Stimulated activated CD8-positive, alpha-beta memory T cell treated with anti-CD3 and anti-CD28 coated beads, Interleukin-4, amount 100 ng/mL, for 48 hours (primary cell): ENCODE data around the gene UNC13D.
"Not testable (repeated sequence)": the region's sequence is repeated elsewhere in the genome, so short reads cannot be mapped to it uniquely, and the experiment has no call there.

Source experiments
- DNase-seq: peaks from one replicate; pipeline ENCODE4 v3.0.0-alpha.2; 2020

Gene UNC13D

DNA sequence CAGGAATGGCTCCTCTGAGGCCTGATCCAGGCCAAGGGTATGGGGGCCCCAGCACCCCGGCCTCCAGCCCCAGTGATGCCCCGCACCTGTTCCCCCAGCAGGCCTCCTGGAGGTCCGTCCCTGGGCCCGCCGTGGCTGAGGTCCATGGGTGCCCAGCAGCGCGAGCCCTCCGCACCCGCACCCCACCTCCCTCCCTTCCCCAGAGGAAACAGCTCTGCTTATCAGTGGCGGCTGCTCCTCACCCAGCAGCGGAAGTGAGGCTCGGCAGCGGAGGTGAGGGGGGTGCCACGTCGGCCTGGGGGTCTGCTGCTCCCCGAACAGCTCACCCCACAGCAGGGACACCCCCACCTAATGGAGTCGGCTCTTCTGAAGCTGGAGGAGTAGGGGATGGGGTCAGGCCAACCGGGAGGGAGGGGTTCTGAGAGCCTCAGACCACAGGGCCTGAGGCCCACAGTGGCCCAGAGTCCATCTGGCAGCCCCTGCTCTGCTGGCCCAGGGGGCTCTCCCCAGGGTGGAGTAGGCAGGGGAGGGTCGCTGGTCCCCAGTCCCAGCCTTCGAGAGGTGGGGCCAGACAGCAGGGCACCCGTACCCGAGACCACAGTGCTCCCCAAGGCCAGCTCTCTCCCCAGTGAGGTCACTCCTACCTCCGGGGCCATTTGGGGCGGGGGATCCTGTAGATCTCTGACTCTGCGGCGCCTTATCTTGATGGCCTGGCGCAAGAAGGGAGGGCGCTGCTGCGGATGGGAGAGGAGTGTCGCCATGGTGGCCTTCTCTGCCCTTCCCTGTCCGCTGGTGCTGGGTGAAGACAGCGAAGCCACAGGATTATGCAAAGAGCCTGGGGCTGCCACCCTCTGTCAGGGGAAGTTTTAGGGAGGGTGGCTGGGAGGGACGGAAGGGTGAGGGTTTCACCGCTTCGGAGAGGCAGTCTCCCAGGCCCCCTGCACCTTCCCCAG lies at the start of gene UNC13D:
TSS of gene UNC13D (minus strand) at position 828 of the 953 bp plus-strand sequence. CDS start at position 761, 67 bp downstream.
- peak; percentile 75 for DNase-seq

DNA sequence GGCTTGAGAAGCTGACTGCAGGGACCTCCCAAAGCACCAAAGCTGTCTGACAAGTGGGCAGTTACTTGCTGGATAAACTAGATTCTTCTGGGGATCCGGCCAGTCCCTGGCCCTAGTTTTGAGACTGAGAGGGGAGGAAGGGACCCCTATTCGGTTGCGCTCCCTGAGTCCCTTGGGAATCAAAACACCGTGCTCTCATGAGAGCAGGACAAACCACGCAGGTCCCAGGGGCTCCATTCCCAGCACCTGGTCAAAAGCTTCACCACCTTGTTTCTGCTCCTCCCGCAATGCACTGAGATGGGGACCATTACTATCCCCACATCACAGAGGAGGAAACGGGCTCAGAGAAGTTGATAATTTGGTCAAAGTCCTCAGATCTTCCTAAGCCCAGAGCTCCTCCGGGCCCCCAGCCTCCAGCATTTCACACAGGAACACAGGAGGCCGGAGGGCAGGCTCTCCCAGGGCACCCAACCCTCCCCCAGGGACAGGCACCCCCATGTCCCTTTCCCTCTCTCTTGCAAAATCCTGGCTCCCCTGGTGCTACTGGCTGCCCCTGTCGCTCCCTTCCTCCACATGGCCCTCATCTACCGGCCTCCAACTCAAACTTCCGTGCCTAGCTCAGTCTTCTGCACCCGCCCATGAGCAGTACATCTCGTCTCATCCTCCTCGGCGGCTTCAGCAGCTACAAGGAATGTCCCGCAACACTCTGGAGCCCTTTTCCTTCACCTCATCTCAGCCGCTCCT lies 49.3 kb upstream of the UNC13D start:
- DNase-seq = no peak

DNA sequence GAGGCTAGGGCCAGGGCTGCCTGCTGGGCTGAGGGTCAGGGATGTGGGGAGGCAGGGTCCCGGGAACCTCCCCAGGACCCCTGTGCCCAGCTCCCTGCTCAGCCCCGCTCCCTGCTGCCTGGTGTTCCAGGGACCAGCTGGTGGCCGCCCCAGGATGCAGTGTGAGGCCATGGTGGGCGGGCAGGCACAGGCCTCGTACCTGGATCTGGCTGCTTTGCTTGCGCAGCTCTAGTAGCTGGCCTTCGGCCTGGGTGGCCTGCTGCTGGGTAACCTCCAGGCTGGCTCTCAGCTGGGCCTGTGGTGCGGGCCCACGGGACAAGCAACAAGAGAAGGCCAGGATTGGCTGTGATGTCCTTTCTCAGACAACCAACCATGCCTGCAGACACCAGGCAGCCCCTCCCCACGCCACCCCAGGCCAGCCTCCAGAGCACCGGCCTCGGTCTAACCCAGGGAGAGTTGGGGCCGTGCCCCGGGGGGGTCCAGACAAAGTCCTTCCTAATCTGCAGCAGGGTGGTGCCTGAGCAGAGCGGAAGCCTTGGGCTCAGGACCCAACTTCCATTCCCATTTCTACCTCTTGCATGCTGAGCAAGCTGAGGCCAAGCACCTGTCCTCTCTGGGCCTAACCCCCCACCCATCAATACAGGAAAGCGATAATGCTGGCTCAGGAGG lies 48.5 kb upstream of the UNC13D start:
- no peak for DNase-seq

DNA sequence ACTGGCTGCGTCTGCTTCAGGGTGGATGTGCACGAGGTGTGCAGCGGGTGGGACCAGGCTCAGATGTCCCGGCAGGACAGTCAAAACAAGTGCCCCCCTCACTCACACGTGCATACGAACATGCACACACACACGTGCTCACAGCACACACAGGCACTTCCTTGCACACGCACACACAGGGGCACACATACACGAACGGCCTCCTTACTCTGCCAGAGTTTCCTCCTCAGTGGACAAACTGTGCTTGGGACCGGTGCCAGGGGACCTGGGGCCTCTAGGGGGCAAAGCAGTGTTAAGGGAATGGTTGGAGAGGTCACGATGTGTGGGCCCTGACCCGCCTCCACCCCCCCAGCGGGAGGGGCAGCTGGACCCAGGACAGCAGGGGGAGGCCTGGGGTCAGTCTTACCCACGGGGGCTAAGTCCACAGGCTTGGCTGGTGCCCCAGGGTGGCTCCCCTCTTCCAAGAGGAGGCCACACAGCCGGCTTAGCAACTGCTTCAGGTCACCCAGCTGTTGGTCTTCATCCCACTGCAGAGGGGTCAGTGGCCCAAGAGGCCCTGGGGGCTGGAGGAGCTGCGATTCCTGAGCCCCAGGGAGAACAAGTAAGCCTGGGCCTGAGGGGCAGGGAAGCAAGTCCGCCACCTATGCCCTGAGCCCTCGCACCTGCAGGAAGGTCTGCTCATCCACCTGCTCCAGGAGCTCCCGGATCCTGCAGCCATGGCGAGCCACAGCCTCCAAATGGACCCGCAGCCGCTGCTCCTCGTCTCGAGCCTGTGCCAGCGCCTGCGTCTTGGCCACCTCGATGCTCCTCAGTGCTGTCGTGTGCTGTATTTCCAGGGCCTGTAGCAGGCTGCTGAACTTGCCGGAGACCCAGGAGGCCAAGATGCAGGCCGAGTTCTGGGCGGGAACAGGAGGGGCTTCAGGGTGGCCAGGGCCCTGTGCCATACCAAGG lies 47.7 kb upstream of the UNC13D start:
- no peak for DNase-seq

DNA sequence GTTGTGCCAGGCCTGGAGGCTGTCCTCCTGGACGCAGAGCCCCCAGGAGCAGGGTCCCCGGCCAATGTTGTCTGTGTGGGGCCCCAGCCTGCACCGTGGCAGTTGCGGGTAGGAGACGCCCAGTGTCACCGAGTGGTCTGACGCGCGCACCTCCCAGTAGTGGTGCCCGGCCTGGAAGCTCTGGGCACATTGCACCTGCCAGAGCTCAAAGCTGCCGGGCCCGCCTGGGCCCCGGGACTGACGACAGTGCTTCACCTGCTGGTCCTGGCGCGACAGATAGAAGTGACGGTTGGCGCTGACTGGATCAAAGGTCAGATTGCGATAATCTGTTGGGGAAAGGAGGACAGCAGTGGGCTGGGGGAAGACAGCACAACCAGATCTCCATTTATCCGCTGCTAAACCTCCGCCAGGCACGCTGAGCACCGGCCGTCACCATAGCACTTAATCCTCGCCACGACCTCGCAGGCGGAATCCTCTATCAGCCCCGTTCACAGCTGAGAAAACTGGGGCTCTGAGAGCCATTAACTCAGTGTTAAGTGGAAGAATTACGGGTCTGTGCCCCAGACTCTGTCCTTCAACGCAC lies 46.9 kb upstream of the UNC13D start:
- DNase-seq = no peak

DNA sequence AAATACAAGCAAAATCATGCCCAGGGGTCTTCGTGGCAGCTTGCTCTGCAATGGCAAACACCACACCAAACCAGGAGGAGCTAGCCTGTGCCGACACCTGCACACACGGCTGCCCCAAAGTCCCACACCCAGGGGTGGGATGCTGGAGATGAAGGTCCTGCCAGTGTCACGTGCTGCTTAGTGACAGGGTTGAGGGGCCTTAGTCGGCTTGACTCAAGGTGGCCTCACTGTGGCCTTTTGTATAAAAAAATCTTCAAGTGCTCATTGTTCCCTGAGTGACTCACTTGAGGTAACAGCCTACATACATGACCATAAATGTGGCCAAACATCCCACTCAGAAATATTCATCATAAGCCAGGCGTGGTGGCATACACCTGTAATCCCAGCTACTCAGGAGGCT lies 45.2 kb upstream of the UNC13D start:
- DNase-seq = no peak

DNA sequence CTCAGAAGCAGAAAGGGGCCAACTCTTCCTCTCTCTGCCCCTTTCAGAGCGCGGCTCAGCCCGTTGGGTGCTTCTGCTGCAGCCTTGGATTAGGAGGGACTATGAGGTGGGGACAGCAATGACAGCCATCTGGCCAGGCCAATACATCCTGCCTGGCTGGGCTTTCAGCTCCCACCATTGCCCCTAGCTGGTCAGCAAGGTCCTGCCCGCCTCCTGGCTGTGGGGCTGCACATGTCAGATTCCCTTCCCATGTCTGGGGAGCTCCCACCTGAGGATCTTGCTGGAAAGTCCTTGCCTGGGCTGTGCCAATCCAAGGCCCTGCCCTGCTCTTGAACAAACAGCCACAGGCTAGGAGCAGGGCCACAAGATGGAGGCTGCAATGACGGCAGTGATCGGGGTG lies 44.3 kb upstream of the UNC13D start:
- no peak for DNase-seq

DNA sequence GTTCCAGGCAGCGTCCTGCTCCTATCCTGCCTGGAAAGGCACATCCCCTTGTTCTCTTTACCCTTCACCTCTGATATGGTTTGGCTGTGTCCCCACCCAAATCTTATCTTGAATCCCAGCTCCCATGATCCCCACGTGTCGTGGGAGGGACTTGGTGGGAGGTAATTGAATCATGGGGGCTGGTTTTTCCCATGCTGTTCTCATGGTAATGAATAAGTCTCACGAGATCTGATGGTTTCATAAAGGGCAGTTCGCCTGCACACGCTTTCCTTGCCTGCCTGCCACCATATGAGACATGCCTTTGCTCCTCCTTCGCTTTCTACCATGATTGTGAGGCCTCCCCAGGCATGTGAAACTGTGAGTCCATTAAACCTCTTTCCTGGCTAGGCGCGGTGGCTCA lies 41.7 kb upstream of the UNC13D start:
- not testable (repeated sequence) for DNase-seq

DNA sequence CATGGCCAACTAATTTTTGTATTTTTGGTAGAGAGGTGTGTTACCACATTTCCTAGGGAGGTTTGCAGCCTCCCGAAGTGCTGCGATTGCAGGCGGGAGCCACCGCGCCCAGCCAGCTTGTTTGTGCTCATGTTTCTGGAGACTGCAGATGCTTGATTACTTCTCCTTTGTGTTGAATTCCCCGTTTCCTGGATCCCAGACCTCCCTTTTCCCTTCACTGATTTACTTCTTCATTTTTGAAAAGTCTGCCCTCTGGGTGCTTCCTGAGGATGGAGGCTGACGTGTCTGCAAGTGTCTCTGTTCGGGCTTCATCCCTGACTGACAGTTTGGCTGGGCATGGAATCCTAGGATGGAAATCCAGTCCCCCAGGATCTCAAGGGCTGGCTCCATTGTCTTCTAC lies 41.2 kb upstream of the UNC13D start:
- no peak for DNase-seq

DNA sequence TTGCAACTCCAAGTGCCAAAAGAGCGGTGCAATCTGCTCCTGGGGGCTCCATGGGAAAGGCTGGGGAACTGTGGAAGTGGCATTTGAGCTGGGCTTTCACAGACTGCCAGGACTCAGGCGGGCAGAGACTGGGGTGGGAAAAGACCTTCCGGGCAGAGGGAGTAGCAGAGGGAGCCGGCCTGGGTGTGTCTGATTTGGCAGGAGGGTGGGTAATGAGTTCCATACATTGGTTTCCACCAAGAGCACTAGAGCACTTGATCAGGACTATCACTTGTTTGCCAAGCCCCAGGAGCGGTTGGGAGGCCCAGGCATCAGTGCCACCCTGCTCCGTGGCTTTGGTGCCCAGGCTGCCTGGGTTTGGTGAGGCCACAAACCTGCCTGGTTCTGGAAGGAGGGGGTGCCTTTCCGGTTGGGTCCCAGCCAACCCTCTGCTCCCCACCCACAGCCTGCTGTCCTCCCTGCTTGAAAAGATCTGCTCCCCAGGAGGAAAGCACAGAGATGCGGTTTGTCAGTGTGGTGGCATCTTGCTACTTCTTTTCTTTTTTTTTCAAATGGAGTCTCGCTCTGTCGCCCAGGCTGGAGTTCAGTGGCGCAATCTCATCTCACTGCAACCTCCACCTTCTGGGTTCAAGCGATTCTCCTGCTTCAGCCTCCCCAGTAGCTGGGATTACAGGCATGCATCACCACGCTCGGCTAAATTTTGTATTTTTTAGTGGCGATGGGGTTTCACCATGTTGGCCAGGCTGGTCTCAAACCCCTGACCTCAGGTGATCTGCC lies 37.7 kb upstream of the UNC13D start:
- DNase-seq = no peak

DNA sequence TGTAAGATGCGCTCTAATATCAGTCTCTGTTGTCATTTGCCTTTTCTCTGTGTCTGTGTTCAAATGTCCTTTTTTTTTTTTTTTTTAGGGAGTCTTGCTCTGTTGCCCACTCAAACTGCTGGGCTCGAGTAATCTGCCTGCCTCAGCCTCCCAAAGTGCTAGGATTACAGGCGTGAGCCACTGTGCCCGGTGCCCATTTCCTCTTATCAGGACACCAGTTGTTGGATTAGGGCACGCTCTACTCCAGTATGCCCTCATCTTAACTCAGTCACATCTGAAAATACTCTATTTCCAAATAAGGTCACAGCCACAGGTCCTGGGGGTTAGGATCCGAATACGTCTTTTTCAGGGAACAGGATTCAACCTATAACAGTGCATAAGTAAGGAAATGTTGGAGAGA lies 36.1 kb upstream of the UNC13D start:
- DNase-seq = no peak

DNA sequence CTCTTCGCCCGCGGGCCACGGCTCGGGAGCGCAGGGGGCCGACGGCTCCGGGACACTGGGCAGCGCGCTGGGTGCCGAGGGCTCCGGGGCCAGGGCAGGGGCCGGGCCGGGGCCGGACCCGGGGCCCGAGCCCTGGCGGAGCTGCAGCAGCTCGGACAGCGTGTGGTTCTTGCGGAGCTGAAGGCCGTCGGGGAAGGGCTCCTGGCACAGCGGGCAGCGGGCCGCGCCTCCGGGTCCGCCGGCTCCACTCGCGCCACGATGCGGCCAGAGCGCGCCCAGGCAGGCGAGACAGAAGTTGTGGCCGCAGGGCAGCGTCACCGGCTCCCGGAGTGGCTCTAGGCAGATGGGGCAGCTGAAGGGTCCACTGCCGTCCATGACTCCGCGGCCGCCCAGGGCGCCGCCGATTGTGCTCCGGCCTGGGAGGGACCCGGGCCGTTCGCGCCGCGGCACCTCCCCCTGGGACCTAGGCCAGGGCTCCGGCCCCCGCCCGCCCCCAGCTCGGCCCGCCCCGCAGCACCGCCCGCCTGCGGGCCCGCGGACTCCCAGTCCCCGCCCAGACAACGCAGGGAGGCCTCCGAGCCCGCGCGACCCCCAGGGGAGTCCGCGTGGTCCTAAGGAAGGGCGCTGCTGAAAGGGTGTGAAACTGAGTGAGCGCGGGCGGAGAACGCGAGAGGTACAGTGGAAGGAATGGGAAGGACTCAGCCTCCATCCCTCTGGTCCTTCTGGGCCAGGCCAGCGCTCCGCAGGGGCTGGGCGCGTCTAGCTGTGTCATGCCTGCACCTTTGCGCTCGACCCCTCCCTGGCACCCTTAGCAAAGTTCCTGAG lies 34.2 kb upstream of the UNC13D start, which contains the start of gene TRIM47:
TSS of gene TRIM47 (minus strand) at position 408 of the 825 bp plus-strand sequence. CDS start at position 375, 33 bp downstream.
- DNase-seq = peak; percentile 52

DNA sequence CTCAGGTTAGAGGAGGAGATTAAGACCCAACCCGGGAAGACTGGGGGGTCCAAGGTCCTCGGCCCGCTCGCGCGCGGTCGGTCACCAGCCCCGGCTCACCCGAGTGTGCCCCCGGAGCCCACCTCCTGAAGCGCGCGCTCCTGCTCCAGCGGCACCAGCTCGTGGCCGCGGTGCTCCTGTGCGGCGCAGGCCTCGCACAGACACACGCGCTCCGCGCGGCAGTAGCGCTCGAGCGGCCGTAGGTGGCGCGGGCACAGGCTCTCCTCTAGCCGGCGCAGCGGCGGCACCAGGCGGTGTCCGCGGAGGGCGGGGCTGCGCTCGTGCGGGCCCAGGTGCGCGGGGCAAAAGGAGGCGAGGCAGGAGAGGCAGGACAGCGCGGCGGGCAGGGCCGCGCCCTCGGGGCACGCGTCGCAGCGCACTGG lies 33.6 kb upstream of the UNC13D start:
- peak; percentile 74 for DNase-seq

DNA sequence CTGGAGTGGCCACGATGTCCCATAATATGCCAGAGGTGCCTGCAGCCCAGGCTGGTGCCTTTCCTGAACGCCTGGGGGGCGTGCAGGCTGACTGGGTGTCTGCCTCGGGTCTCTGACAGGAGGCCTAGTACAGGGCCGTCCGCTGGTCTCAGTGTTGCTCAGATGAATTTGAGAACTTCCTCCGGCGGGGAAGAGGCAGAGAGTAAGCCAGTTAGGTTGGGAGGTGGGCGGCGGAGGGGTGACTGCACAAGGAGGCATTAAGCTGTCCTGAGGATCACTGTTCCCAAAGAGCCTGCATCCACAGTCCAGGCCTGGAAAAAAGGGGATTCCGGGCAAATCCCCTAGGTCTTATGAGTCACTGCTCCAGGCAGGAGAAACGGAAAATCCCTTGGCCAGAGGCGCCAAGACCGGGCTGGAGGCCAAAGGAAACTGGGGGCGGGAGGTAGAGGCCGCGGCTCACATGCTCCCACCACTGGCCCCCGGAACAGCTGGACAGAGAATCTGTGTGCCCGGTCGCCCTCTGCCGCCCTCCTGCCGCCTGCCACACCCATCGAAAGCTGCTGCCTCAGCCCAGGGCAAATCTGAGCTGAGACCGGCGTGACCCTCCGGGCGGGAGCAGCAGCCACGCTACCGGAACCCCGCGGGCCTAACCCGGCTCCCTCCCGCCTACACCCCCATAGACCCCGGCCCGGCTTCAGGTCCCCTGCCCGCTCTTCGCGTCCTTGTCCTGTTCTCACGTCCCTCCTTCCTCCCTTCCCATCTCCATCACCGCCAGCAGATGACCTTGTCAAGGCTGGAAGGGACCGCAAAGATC lies 32.9 kb upstream of the UNC13D start:
- peak; percentile 70 for DNase-seq

DNA sequence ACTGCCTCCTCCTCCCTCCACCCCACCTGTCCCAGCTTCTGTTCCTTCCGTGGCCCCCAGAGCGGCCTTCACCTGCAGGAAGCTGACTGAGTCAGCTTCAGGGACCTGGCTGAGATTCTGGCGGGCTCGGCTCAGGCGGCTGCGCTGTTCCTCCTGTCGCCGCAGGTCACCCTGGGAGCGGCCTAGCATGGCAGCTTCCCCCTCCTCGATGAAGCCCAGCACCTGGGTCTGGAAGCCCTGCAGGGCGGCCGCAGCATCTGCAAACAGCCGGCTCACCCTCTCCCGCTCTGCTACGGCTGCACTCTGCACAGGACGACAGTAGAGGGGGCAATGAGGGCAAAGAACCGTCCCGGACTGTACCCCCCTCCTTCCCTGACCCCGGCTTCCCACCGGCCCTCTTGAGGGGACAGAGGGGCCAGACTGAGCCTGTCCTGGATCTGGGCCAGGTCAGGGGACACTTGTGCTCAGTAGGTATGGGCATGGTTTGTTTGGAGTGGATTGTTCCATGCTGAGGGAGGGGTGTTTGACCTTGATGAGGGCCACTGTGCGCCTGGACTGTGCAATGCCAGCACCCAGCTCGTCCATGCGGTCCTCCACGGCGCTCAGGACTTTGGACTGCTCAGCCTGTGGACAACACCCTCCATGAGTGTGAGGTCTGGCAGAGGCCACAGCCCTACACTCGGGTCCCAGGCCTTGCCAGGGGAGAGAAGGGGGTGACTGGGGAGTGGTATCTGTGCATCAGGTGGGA lies 32.2 kb upstream of the UNC13D start:
- peak; percentile 79 for DNase-seq

DNA sequence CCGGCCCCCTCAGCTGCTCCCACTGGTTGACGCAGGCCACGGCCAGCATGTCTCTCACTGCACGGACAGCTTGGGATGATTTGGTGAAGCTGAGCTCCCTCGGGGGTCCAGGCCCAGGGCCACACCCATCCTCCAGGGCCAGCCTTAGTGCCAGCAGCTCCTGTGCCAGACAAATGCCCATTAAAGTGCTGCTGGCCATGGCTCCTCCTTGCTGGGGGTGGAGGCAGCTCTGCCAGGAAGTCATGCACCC lies 31.7 kb upstream of the UNC13D start:
- no peak for DNase-seq

DNA sequence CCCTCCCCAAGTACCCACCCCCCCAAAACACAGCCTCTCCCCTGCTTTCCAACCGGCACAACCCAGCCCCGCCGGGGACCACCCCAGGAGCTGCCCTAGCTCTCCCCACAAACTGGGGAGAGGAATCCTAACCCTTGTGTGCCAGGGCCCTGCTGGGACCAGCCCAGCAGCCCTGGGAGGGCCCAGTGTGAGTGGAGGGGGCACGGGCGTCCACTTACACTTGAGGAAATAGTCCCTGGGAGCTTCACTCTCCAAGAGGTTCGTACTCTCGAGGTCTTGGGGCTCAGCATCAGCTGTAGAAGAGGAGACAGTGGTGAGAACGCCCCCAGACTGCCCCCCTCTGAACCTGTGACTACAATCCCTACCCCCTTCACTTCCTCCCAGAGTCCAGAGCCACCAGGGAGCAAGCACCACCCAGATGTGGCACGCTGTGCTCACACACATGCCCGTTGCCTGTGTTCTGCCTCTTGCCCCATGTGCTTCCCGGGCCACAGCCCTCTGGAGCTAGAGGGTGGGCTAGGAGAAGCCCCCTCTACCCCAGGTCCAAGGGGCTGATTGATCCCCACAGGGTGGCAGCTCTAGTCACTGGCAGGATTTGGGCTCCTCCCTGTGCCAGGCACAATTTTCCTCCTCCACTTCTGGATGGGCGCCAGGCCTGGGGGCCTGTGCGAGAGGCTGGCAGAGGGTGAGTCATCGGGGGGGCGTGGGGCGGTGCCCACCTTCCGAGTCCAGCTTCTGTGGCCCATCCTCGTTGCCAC lies 31.2 kb upstream of the UNC13D start:
- DNase-seq = no peak
